ELF-1 (cell line): ENCODE data around the gene SV2C.
"Not testable (repeated sequence)": the region's sequence is repeated elsewhere in the genome, so short reads cannot be mapped to it uniquely, and the experiment has no call there.

Experiments
- DNase-seq: peaks from one replicate; pipeline ENCODE4 v3.0.0-alpha.2; 2016; ENCODE audit warnings: low read depth, low spot score

SV2C gene, protein sequence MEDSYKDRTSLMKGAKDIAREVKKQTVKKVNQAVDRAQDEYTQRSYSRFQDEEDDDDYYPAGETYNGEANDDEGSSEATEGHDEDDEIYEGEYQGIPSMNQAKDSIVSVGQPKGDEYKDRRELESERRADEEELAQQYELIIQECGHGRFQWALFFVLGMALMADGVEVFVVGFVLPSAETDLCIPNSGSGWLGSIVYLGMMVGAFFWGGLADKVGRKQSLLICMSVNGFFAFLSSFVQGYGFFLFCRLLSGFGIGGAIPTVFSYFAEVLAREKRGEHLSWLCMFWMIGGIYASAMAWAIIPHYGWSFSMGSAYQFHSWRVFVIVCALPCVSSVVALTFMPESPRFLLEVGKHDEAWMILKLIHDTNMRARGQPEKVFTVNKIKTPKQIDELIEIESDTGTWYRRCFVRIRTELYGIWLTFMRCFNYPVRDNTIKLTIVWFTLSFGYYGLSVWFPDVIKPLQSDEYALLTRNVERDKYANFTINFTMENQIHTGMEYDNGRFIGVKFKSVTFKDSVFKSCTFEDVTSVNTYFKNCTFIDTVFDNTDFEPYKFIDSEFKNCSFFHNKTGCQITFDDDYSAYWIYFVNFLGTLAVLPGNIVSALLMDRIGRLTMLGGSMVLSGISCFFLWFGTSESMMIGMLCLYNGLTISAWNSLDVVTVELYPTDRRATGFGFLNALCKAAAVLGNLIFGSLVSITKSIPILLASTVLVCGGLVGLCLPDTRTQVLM

DNA sequence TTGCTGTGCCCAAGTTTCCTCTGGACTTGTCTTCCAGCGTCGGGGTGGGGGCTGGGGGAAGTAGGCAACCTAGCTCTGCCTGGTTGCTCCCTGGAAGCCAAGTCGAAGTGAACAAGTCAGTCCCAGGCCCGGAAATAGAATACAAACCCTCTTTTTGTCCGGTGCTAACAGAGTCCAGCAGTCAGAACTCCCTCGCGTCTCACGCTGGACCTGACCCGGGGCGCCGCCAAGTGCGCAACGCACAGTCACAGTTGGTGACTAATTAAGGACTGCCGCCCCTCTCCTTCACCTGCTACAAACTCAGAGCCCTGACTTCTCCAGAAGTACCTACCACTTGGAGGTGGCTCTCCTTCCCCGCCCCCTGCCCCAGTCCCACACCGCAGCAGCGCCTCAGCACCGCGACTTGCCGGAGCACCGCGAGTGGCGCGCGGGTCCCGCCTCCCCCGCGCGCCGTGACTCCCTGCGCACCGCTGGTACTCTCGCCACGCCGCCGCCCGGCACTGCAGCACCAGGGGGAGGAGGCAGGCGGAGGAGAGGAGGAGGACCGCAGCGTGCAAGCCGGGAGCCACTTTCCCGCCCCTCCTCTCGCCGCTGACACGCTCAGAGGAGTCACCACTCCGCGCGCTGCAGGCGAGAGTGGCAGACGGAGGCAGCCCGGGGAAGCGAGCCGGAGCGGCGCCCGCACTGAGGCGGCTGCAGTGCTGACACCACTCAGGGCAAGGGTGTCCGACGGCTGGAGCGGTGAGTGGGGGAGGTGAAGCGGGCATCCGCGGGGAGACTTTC lies at the start of gene SV2C:
Gene SV2C (plus strand): TSS at position 612 of the 783 bp plus-strand sequence. CDS start 48,368 bp downstream, outside the sequence.
- DNase-seq, result peak; percentile 44

- DNase-seq, result peak; percentile 61
Observed at GRCh38 chr5:76037736-76038151, 45.4 kb upstream of the SV2C start.

- DNase-seq, result no peak
Observed at GRCh38 chr5:76038212-76038611, 45.0 kb upstream of the SV2C start.

DNA sequence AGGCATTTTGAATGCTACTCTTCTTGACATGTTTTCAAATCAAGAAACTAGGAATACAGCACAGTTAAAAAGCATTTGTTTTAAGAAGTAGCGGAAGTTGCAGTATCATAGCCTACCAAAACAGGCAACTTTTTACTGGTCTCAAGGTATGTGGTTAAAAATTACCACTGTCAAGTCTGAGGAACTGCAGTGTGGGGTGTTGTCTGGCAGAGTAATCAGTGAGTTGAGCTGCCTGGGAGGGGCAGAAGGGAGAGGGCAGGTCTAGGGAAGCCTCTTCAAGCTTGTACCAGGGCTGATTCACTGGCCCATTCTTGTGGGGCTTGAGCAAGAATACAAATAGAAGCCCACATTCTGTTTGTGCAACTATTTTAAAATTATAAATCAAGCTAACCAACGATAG lies 42.4 kb upstream of the SV2C start:
- DNase-seq, result no peak

DNA sequence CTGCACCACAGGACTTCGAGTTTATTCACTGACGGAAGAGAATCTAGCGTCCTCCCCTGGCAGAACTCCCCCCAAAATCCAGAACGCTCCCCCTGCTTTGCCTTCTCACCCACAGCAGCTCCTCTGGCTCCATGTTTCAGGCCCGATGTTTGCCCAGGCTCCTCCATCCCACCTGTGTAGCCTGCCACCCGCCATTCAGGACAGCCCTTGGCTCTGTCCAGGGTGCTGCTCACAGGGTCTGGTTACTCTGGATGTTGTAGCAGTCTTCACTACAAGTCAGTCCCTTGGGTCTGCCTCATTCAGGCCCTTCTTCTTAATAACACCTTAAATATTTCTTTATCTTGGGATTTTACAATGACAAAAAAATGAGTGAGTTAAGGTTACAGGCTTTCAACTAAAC lies 41.3 kb upstream of the SV2C start:
- DNase-seq, result peak; percentile 51

DNA sequence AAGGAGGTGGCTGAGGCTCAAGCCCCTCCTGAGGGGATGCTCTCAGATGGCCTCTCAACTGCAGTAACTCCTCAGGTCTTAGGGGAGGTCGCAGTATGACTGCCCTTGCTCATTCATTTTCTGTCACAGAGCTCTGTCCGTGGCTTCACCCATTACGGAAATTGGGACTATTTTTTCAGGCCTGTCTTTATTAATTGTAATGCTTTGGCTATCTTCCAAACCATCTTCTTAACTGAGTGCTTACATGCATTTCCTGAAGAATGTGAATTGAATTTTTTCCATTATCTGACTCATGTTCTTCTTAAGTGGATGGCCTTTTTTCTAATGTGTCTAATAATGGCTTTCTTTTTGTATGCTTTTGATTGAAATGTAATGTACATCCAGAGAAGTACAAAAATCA lies 36.4 kb upstream of the SV2C start:
- DNase-seq, result no peak

GRCh38 chr5:76050134-76050533 lies 33.0 kb upstream of the SV2C start:
- DNase-seq, result peak; percentile 2

DNA sequence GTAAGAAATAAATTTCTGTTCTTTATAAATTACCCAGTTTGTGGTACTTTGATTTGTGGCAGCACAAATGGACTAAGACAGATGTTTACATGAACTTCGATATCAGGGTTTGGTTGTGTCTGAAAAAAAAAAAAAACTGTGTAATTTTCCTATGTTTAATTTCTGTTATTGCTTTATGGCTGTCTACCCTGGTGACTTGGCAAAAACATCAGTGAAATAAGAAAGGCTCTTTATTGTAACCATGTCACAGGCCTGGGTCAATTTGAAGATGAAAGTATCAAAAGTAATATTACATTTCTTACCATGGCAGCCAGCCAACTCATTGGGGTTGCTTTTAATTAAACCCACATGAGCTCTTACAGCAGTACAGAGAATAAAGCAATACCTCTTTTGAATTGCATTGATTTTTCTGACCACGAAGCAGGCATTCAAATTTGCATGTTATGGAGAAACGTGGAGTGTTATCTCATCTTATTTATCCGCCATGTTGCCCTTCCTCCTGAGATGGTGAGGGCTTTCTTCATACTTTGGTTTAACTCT lies 20.6 kb upstream of the SV2C start:
- no peak for DNase-seq

GRCh38 chr5:76065258-76065657 lies 17.9 kb upstream of the SV2C start:
- no peak for DNase-seq

- no peak for DNase-seq
Observed at GRCh38 chr5:76069061-76069735, 14.0 kb upstream of the SV2C start.

DNA sequence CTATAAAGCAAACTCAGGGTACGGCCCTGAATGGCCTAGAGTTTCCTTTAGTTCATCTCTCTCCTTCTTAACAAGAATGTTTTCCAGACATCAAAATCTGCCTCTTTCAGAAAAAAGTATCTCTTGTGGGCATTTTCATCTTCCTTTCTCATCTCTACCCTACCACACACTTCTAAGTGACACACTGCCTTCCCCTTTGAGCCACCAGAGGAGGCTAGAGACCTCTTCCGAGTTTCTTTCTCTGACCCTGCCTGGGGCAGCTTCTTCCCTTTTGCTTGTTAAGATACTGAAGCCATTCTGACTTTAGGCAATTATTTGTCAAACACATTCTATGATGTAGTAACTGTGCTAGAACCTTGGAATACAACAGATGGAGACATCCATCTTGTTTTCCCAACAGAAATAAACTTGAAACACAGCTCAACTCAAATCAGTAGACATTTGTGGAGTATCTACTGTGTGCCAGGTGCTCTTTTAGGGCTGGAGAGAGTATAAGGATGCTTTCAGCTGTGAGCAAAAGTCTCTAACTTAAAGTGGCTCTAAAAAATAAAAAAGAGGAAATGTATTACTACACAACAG lies 8.6 kb upstream of the SV2C start:
- DNase-seq, result peak; percentile 56

- DNase-seq, result peak; percentile 18
Observed at GRCh38 chr5:76081811-76082771, 1.1 kb upstream of the SV2C start.

DNA sequence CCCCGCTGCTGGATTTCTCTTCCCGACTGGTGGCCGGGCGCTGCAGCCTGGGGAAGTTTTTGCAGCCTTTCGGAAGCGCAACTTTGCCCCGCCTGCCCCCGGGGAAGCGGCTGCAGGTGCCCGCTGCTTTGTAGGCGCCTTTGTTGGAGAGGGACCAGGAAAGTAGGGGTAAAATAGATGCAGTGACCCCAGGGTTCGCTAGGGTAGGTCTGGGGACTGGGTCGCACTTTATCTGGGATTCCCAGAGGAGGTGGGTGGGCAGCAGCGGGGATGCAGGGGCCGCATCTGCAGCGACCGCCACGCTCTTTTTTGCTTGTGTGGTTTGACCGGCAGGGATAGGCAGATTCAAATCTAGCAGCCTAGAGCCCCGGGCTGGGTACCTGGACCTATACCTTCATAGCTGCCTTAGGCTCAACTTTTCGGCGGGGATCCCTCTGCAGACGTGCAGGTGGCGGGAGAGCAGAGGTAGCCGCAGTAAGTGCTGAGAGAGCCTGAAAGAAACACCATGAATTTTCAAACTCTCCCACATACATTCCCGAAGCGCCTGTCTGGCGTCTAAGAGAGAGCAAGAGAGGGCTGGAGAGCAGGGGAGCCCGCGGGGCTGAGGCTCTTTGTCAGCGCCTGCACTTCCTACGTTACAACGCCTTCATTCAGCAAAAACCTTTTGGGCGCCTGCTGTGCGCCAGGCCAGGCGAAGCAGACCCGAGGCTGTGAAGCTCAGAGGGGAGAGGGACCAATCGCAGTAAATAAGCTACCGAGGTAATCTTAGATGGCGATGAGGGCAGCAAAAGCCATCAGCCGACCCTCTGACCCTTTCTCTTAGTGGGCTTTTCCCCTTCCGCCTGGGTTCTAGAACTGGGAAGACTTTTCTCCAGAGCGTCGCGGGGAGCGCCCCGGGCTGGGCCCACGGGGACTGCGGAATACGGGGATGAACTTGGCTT lies 642 bp downstream of the SV2C start:
- peak; percentile 89 for DNase-seq

DNA sequence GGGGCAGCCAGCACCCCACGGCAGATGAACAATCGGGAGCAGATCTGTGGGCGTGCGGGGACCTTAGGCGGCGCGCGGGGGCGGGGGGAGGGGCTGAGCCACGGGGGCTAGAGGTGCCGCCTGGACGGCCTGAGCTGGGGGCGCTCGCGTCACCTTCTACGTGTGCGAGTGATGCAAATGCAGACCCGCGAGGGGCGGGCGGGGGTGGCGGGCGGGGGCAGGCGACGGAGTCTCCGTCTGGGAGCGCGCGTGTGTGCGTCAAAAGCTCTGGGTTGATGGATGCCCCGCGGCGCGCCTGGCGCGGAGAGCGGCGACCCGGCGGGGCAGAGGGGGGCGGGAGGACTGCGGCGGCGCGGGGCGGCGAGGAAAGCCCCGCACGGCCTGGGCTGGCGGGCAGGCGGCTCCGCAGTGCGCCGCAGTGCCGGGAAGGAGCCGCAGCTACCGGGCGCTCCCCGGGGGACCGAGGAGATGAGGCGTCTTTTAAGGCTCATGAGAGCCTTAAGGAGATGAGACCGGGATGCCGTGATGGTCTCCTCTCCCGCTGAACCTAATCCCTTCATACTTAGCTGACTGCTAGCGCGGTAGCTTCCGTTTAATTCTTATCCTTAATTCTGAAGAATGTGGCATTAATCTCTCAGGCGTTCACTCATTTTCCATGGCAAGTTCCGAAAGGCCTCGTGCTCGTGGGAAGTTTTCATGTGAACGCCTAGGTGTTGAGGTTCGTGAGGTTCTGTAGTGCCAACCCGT lies 1.5 kb downstream of the SV2C start:
- peak; percentile 18 for DNase-seq

DNA sequence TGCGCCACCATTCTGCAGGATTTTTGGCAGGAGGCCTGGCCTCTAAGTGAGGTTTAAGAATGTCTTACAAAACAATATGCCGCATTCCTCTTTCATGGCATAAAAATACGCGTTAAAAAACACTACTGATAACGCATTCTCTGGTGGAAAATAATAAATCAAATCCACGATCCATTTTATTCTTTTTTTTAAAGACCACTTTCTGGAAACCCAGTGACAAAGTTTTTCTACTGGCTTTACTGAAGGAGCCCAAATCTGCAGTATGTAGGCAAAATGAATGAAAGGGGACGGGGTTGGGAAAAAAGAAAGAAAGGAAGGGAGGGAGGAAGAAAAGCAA lies 2.0 kb downstream of the SV2C start:
- DNase-seq, result no peak

- DNase-seq, result no peak
Observed at GRCh38 chr5:76086095-76086494, 2.9 kb downstream of the SV2C start.

GRCh38 chr5:76089156-76089555 lies 6.0 kb downstream of the SV2C start:
- not testable (repeated sequence) for DNase-seq

GRCh38 chr5:76091351-76091750 lies 8.2 kb downstream of the SV2C start:
- no peak for DNase-seq
